ENCODE measurements around the gene SMAD6. TPM values are rescaled to one million over a fixed set of nuclear protein-coding genes. Genes with fewer than 3 reads are reported as not detected.

SMAD6 gene
- total and polyA plus RNA-seq, 2 of the 4 experiments (the other 2 are of a cell fraction), result 4.8 to 8.5 TPM

DNA sequence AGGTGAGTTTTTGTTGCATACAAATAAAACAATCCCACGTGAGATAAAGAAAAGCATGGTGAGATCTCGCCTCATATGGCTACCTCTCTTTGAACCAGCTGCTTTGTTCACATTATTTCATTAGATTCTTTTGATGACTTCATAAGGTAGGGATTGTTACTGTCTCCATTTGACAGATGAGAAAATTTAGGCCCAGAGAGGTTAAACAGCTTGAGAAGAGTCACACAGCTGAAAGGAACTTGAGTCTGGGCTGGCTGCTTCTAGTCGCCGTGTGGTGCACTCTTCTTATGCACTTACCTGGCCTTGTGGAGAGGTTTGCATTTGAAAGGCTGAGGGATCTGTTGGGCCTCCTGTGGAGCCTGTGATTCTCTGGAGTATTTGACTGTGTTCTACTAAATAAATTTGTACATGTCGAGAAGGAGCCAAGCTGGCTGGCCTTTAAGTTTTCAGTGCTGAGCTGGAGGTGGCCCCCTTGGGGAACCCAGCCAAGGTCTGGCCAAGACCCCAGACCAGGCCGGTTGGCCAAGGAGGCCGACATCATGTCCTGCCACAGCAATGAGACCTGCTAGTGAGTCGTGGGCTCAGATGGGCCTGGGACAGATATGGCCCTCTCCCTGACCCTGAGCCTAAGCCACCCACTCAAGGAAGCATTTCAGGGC is 125.1 kb downstream of the SMAD6 start:
- Histone ChIP-seq H2BK20ac (ENCODE audit: low read depth, low read length) (no peak overlapping the region), H4K5ac (ENCODE audit: low read depth, low read length) (no peak overlapping the region), H3K4me3 (ENCODE audit: insufficient read depth, low read depth, low read length) (no peak overlapping the region), H2AK5ac (ENCODE audit: low read depth, low read length) (no peak overlapping the region), H3K4me2 (ENCODE audit: low read depth, low read length) (no peak overlapping the region), H3K79me1 (ENCODE audit: low read depth in 1 of 2, low read length in 2 of 2) (no peaks in the 10 kb centered on the region), H3K14ac (replicated peaks; ENCODE audit: low read depth, low read length) (no peak overlapping the region), H3K36me3 (ENCODE audit: control insufficient read depth, insufficient read depth, low read length) (no peaks in the 10 kb centered on the region), H4K91ac (ENCODE audit: insufficient read depth, low read depth, low read length) (no peak overlapping the region), H2AK9ac (replicated peaks; ENCODE audit: low read depth, low read length, poor library complexity) (no peak overlapping the region), H2BK15ac (ENCODE audit: low read depth, low read length) (no peak overlapping the region), H3K23ac (ENCODE audit: low read depth, low read length) (no peak overlapping the region), H4K20me1 (ENCODE audit: insufficient read depth, low read length) (no peaks in the 10 kb centered on the region), H3K9me1 (ENCODE audit: insufficient read depth, low read length) (no peaks in the 10 kb centered on the region), H3K27ac (ENCODE audit: insufficient read depth, low read length) (no peak overlapping the region), H3K9me3 (ENCODE audit: control insufficient read depth, insufficient read depth, low read length) (no peaks in the 10 kb centered on the region), H4K8ac (ENCODE audit: low read depth in 2 of 2, low read length in 2 of 2) (no peak overlapping the region), H3K4me1 (ENCODE audit: control insufficient read depth, insufficient read depth, low read length) (peaks cover 5% of the 10 kb centered on the region), H2AFZ (replicated peaks; ENCODE audit: low read length, poor library complexity) (no peak overlapping the region), H3K18ac (ENCODE audit: low read depth, low read length) (no peak overlapping the region), H3K56ac (ENCODE audit: extremely low read depth, insufficient read depth, low read length) (no peak overlapping the region), H3K27me3 (ENCODE audit: control insufficient read depth, insufficient read depth, low read length) (no peaks in the 10 kb centered on the region), H2BK5ac (ENCODE audit: low read depth, low read length, poor library complexity, severe bottlenecking) (no peak overlapping the region), H3K4ac (ENCODE audit: low read depth, low read length) (no peak overlapping the region), H3K9ac (ENCODE audit: low read depth, low read length) (no peak overlapping the region), H2BK120ac (ENCODE audit: low read depth, low read length) (no peak overlapping the region)
- TF ChIP-seq MAFK (IDR thresholded peaks at IDR 0.05; ENCODE audit: low read depth, low read length), result no peak
- no peak for TF ChIP-seq RCOR1 (IDR thresholded peaks at IDR 0.05; ENCODE audit: insufficient replicate concordance, low read length)
- no peak for TF ChIP-seq NFE2L2 (IDR thresholded peaks at IDR 0.05; ENCODE audit: low read depth, low read length)
- no peak for TF ChIP-seq MAZ (IDR thresholded peaks at IDR 0.05; ENCODE audit: borderline replicate concordance, low read depth, low read length)
- no peak for TF ChIP-seq RFX5 (IDR thresholded peaks at IDR 0.05; ENCODE audit: low read depth, low read length)
- dilution Hi-C loops (cut with HindIII; ENCODE audit: low sequenced_read_pairs, unreplicated experiment), result no loop called here
- intact Hi-C loops (cut with micrococcal nuclease), result no loop called here
- ChIA-PET CTCF (no interaction called here), POLR2A (ENCODE audit: unreplicated experiment) (no interaction called here)
- ATAC-seq (ENCODE audit: low read depth) (no peak), DNase-seq (no peak)
- in situ Hi-C loops (cut with MboI; ENCODE audit: low sequenced_read_pairs), result loop anchor here (25.0 kb wide), 1 partner anchor 115 kb away; the partner anchor contains the start of gene SMAD6
- whole genome bisulfite sequencing, 2 experiments (ENCODE audit: extremely low coverage in 2 of 2, insufficient read length in 1 of 2), result no CpG with 5 or more reads among the region's 8 CpGs
- no TSS peak for BruUV-seq (replicated peaks)

Data from IMR-90 (cell line).